Astrocyte of the spinal cord (primary cell): Measurements from ENCODE around the gene MARK2.
A peak's percentile ranks its signal among the peaks of the same experiment; 100 is the strongest.

Experiments
- DNase-seq: peaks from one replicate; pipeline ENCODE4 v3.0.0; 2011; ENCODE audit warnings: low read depth, low spot score
- H3K4me3 ChIP-seq: 2 replicates; pipeline ENCODE4 v1.5.1; 2011; ENCODE audit warnings: low read depth, mild to moderate bottlenecking, low read length, moderate library complexity
- CTCF ChIP-seq: IDR thresholded peaks from 2 replicates; pipeline ENCODE4 v1.5.1; 2012; ENCODE audit warnings: low read depth, mild to moderate bottlenecking, low read length, inconsistent platforms
- in situ Hi-C: cut with HindIII; loops from 2 replicates; pipeline ENCODE4 v1.10.0; 2017; ENCODE audit warnings: low sequenced_read_pairs

Gene MARK2

GRCh38 chr11:63905179-63905578 lies 66.3 kb downstream of the MARK2 start:
- TF ChIP-seq CTCF = no peak
- in situ Hi-C loops = no loop called here
- DNase-seq = no peak
- H3K4me3 ChIP-seq = no peak overlapping the region

DNA sequence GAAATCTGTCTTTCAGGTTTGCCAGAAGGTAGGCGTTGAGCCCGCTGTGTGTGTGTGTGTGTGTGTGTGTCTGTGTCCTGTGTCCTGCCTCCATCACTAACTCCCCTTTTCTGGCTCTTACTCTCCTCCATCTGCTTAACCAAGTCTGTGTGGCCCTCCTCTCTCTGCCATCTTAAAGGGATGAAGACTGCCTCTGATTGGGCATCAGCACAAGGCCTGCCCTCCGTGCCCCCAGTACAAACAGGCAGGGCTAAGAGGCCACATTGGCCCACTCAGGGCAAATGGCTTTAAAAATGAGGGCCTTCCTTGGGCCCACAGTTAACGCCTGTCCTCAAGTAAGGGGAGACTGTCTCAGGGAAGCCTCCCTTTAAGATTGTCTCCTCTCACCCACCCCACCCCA lies 67.2 kb downstream of the MARK2 start:
- H3K4me3 ChIP-seq = no peak overlapping the region
- in situ Hi-C loops = no loop called here
- DNase-seq = no peak
- TF ChIP-seq CTCF = no peak

- peak; percentile 36 for TF ChIP-seq CTCF
- DNase-seq = no peak
- in situ Hi-C loops = no loop called here
- H3K4me3 ChIP-seq = no peak overlapping the region
Measured at GRCh38 chr11:63906585-63906984, 67.7 kb downstream of the MARK2 start.

DNA sequence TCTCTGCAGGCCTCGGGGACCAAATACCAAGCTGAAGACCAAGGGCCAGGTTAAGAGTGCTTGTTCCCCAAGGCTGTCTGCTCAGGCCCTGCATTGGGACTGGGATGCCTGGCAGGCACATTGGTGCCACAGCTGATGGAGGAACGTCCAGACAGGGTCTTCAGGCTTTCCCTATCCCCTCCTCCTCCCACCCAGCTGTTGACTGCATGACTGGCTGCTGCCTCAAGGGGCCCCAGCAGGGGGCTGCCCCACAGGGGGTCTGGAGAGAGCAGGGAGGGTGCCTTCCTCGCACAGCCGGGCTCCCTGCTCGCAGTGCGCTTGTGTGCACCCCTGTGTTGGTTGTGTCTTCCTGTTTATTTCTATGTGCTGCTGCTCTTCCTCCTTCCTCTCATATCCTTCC lies 68.2 kb downstream of the MARK2 start:
- no peak for DNase-seq
- no peak overlapping the region for H3K4me3 ChIP-seq
- TF ChIP-seq CTCF = peak; percentile 9
- in situ Hi-C loops = no loop called here

DNA sequence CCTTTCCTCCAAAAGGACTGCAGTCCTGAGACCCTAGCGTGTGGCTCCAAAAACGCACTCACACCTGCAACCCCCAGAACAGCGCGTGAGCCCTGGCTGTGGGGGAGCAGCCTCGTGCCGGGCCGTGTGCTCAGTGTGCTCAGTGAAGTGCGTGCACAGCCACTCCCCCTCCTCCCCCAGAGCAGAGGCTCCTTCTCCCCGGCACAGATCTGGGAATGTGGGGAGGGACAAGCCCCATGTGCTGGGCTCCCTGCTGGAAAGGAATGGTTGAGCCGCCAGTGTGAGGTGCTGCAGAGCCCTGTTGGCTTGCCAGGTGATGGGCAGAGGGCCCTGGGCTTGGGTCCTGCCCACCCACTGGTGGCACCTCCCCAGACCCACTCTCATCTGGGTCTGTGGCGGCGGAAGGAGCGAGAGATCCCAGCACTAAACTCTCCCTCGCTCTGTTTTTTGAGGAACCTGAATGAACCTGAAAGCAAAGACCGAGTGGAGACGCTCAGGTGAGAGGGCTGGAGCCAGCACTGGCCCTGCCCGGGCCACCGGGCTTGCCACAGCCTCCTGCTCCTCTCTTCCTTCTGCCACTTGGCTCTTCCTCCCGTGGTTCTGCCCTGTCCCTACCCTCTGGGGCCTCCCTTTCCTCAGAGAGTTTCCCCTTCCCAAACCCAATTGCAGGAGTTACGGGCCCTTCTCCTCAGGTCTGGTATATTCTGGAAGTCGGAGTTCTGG lies 69.1 kb downstream of the MARK2 start:
- no peak for TF ChIP-seq CTCF
- in situ Hi-C loops = no loop called here
- no peak overlapping the region for H3K4me3 ChIP-seq
- DNase-seq = no peak

DNA sequence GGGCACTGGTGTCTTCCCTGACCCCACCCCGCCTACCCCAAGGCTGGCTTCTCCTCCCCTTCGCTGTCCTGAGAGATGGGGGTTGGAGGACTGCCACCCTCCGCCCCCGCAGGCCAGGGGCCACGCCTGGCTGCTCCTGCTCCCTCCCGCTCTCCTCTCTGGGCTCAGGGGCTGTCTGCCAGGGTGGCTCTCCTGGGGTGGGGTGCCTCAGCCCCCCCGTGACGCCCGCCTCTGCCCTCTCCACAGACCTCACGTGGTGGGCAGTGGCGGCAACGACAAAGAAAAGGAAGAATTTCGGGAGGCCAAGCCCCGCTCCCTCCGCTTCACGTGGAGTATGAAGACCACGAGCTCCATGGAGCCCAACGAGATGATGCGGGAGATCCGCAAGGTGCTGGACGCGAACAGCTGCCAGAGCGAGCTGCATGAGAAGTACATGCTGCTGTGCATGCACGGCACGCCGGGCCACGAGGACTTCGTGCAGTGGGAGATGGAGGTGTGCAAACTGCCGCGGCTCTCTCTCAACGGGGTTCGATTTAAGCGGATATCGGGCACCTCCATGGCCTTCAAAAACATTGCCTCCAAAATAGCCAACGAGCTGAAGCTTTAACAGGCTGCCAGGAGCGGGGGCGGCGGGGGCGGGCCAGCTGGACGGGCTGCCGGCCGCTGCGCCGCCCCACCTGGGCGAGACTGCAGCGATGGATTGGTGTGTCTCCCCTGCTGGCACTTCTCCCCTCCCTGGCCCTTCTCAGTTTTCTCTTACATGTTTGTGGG lies 69.9 kb downstream of the MARK2 start:
- TF ChIP-seq CTCF = no peak
- DNase-seq = no peak
- in situ Hi-C loops = no loop called here
- no peak overlapping the region for H3K4me3 ChIP-seq
